Erythroblast (primary cell): ENCODE measurements around the gene TMEM164.

Experiments
- GATA1 ChIP-seq: IDR thresholded peaks from 2 replicates; pipeline ENCODE4 v1.6.1; 2011; ENCODE audit warnings: low read depth, mild to moderate bottlenecking, control low read depth, low read length, moderate library complexity
- POLR2A ChIP-seq: IDR thresholded peaks from 2 replicates; pipeline ENCODE4 v1.6.1; 2011; ENCODE audit warnings: mild to moderate bottlenecking, low read length

GRCh38 chrX:110159235-110159634 is 156.3 kb downstream of the TMEM164 start:
- TF ChIP-seq POLR2A = no peak
- TF ChIP-seq GATA1 = no peak
